Measurements from ENCODE around the gene GAPVD1.
"Not testable (repeated sequence)": the region's sequence is repeated elsewhere in the genome, so short reads cannot be mapped to it uniquely, and the experiment has no call there.

GAPVD1 gene

DNA sequence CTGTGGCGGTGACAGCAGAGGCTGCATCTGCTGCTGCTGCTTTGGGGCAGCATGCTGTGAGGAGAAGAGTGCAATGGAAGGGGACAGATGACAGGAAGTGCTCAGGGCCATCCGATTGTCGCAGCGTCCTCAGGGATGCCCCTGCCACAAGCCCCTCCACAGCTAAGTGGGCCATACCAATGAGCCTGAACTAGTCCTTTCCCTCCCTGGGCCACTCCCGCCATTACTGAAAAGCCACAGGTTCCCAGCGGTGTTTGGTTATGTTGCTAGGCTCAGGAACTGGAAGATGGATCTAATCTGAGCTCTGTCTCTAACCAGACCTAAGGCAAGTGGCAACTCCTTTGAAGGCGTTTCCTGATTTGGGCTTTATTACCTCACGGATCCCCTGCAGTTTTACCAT lies 109.2 kb downstream of the GAPVD1 start:
- no peak for DNase-seq

DNA sequence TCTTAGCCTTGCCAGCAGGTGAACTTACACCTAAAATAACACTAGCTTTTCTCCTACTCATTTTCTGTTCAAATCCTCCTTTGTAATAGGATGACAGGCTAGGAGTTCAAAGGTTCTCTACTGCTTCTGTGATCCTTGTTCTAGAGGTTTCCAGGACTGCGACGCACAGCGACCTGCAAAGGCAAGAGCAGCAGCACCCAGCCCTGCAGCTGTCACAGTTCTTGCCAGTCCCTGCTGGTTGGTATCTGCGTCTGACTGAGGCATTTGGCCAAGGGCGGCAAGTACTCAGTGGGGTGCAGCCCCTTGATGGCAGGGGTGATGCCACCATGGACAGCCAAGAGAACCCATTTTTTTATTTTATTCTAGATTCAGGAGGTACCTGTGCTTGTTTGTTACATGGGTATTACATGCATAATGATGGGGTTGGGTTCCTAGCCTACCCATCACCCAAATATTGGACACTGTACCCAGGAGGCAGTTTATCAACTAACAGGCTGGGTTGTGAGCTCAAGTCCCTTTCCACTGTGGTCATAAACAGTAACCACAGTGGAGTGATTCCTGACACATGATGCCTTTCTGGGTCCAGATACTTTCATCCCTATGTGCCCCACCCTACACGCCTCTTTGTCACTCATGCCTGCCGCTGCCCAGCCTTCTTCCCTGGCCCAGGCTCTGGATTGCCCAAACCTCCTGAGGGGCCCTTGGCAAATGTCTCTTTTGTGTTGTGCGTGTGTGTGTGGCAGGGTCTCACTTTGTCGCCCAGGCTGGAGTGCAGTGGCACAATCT lies 111.0 kb downstream of the GAPVD1 start:
- DNase-seq = no peak

DNA sequence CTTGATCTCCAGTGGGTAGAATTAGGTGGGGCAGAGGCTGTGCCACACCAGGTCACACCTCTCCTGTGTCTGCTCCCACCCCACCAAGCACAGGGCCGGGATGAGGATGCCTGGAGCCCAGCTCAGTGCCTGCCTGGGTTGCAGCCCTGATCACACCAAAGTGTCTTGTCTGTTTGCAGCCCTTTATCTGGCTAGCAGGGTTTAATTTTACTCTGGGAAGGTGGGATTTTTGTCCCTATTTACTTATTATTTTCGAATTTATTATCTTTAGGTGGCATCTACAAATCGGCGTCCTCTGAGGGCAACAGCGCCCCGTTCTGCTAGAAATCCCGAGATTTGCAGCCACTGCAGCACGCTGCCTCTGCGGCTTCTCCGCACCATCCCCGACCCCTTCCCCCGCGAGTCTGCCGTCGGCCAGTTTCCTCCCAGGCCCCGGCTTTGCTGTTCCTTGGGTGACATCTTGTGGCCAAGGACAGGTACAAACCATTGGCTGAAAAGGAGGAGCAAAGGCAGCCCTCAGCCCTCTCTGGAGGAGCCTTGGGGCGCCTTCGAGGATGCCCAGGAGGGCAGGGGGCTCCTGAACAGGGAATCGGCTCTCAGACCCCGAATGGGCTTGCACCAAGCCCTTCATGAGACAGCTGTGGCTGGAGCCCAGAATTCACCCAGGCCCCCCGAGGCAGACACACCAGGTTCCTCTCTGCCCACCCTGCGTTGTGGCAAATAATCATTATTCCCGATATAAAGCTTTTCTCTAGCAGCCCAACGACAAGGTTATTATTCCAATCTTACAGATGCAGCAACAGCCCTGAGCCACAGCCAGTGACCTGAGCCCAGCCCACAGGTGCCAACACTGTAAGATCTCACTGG lies 113.0 kb downstream of the GAPVD1 start:
- DNase-seq = peak in 49 of 56 donors; percentile 6 to 68 (median 33)

DNA sequence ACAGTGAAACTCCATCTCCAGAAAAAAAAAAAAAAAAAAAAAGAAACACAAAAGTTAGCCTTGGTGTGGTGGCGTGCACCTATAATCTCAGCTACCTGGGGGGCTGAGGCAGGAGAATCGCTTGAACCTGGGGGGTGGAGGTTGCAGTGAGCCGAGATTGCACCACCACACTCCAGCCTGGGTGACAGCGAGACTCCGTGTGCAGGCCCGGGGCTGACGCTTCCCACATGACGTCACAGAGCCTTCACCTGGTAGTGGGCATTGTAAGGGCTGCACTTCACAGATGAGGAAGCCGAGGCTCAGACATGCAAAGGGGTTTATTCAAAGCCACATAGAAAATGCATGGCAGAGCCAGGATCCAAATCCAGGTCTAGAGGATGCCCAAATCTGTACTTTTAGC lies 114.2 kb downstream of the GAPVD1 start:
- DNase-seq = no peak

DNA sequence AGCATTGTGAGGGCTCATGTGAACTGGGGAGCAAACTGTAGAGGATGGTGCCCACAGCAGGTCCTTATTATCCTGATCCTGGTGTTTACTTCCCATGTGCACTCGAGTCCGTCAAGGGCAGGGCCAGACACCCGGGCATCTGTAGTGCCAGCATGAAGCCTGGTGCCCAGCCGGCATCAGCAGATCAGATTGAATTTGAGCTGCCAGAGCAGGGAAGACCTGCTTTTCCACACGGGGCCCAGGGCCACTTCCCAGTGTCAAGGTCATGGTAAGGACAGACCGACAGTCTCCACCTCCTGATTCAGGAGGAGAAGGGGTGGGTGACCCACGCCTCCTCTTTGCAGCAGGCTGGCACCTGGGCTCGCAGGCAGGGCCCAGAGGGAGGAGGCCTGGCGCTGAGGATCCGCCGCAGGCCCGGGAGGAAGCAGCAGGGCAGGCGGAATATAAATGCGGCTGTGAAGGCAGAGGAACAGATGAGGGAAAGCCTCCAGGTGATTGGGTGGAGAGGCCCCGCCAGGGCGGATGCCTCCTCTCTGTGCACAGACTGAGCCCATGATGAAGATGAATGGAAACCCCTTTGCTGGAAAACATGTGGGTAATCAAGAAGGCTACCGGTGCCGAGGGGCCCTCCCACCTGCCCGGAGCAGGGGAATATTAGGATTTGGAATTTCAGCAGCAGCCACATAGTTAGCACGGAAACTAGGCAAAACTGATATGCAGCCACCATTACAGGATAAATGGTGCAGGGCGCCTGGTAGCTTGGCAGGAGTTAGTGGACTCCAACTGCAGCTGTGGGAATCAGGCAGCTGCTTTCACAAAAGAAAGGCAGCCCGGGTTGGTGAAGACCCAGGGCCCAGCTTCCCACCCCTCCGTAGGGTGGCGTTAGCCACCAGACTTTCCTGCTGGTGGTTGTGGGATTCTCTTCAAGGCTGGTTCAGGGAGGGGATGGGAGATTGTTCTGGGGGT lies 114.9 kb downstream of the GAPVD1 start:
- no peak for DNase-seq

DNA sequence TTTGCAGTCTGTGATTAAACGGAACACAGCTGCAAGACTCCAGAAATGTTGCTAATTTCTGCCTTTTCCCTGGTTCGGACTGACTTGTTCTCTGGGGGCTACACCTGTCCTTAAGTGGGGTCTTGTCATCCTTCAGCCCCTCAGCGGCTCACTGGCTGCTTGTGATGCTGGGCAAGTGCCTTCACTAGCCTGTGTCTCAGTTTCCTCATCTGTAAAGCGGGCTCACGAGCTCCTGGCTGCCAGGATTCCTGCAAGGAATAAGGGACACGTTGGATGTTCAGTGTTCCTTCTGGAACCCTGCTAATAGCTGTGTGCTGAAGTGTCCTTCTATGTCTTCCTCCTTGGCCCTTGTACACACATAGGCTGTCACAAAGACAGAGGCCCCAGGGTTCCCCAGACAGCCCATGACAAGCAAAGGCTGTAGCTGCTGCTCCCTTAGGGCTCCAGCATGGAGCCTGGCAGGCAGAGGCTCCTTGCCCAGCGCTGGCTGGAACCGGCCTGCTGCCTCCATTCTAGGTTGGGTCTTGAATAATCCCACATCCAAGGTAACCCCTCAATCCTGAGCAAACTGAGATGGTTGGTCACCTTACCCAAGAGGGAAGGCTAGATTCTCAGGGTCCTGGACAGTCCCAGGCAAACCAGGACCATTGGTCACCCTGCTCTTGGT lies 116.1 kb downstream of the GAPVD1 start:
- DNase-seq = no peak

DNA sequence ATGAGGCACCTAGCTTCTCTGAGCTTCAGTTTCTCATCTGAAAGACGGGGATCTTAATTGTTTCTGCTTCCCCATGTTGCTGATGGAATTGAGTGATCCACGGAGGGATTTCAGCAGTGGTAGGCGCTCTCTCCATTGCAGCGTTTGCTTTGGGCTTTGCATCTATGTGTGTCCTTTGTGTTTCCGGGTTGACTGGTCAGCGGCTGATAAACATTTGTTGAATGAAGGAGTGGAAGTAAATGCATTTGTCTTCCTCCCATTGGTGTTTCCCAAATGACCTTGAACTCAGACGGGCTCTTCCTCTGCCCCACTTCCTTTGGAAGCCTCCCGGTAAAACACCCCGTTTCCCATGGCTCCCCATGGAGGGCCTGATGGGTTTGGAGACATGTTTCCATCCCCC lies 117.2 kb downstream of the GAPVD1 start:
- DNase-seq = no peak

DNA sequence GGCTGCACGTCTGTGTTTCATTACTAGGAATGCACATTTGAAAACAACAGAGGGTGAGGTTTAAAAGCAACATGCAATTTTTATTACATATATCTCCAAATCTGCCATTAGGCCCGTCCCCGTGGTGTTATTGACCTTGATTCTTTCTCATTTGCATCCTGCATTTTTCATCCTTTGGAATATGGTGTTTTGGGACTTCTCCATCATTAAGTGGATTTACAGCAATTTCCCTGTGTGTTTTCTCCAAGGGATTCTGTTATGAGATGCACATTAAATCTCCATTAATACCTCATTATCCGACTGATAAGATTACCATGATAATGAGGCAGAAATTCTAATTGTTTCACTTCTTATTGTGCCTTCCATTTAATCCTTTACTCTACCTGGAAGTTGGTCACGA lies 117.6 kb downstream of the GAPVD1 start:
- DNase-seq = no peak

DNA sequence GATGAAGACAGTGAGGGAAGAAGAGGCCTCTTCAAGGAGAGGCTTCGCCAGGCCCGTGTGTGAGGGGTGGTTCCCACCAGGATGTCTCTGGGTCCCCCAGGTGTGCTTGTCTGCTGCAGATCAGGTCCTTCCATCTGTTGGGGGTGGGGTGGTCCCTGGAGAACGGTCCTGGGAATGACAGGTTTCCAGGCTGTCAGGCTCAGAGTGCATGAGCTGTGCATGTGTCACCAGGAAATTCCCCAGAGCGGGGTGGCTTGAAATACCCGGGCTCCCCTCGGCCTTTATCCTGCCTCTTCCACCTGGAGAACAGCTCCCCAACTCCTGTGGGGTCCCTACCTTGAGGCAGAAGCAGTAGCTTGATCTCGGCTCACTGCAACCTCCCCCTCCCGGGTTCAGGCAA lies 118.8 kb downstream of the GAPVD1 start:
- DNase-seq = no peak

DNA sequence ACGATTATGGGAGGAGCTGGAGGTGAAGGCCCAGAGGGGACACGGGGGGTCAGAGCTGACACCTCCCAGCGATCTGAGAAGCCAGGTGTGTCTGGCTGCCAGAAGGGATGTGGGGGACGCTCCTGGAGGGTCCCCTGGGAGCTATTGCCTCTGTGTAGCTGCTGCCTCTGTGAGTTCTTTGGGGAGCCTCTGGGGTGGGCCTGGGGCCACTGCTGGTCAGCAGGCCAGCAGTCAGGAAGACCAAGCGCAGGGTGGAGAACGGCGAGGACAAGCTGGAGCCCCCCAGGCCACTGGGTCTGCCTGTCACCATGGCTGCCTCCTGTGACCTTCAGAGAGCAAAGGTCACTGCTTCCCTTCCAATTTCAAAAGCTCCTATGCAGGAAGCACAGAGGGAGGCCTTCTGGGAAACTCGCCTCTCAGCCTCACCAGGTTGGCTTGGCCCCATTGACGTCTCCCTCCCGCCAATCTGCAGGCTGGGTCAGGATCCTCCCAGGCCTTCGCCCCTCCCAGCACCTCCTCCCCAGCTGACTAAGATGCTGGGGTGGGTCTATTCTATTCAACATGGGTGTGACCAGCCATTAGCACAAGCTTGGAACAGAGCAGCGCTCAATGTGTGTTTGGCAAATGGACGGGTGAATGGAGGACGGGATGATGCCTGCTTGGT lies 126.4 kb downstream of the GAPVD1 start:
- no peak for DNase-seq

DNA sequence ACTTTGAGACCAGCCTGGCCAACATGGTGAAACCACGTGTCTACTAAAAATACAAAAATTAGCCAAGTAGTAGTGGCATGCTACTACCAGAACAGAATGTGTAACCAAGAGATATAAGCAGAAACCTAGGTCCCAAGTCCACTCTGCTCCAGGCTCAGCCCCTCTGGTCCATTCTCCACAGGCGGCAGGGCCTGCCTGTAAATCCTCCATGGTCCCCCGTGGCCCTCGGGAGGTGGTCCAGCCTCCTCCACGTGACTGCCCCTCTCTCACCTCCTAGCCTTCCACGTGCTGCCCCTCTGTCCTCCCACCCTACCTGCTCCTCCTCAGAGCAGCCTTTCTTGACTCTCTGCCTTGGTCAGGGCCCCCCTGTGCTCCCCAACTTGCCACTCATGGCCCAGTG lies 127.4 kb downstream of the GAPVD1 start:
- DNase-seq = no peak

DNA sequence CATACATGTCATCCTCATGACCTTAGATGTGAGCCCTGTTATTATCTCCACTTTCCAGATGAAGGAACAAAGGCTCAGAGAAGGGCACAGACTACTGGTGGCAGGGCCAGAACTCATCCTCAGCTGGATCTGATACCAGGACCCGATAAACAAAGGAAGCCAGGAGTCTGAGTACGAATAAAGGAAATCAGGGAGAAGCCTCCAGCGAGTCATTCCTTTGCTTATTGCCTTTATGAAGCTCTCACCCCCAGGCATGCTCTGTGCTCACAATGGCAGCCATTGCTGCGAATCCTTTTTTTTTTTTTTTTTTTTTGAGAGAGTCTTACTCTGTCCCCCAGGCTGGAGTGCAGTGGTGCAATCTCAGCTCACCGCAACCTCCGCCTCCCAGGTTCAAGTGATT lies 130.1 kb downstream of the GAPVD1 start:
- no peak for DNase-seq

DNA sequence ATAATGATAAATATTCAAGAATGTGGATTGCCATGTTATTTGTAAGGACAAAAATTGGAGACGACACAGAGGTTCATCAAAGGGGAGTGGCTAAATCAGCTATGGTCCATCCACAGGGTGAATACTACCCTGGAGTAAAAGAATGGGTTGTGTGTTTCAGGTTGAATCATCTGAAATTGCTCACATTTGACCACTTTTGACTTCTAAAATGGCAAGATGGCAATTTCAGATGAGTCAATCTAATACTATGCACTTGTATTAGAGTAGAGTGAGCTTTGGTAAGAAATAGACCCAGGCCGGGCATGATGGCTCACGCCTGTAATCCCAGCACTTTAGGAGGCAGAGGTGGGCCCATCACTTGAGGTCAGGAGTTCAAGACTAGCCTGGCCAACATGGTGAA lies 131.8 kb downstream of the GAPVD1 start:
- DNase-seq = no peak

DNA sequence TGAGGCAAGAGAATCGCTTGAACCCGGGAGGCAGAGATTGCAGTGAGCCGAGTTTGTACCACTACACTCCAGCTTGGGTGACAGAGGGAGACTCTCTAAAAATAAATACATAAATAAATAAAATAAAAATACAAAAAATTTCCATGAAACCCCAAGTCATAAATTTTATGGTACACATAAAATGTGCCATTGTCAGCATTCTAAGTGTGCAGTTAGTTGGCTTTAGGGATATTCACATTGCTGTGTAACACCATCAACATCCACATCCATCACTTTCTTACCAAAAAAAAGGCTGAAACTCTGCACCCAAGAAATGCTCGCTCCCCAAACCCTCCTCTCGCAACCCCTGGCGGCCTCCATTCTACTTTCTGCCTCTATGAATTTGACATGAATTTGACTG lies 135.2 kb downstream of the GAPVD1 start:
- no peak for DNase-seq

DNA sequence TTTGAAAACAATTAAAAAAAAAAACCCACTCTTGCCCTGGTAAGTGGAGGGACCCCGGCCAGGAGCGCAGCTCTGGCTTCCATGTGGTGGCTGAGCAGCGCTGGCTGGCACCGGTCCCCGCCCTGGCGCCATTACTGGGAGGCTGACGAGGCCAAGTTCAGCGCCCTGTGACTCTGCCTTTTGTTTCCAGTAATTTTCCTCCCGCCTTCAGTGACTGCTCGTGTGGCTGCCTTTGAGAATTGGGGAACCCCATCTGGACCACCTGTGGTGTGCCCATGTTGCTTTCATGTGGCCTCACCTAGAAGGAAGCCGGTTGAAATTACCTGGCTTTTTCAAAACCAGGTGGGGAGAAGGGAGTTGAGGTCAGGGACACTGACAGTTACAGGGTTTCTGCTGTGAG lies 136.1 kb downstream of the GAPVD1 start:
- peak in 11 of 56 donors; percentile 2 to 47 (median 16) for DNase-seq

DNA sequence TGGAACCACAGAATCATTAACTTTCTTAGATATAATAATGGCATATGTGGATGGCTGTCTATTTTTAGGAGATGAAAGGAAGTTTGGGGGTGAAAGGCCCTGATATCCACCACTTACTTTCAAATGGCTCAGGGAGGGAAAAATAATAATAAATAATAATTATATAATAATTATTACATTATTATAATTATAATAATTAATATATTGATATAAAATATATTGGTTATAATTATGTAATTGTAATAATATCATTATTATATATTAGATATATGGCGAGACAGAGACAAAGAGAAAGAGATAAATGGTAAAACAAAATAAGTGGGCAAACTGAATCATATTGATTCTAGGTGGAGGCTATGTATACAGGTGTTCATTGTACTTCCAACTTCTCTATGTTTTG lies 136.6 kb downstream of the GAPVD1 start:
- no peak for DNase-seq

DNA sequence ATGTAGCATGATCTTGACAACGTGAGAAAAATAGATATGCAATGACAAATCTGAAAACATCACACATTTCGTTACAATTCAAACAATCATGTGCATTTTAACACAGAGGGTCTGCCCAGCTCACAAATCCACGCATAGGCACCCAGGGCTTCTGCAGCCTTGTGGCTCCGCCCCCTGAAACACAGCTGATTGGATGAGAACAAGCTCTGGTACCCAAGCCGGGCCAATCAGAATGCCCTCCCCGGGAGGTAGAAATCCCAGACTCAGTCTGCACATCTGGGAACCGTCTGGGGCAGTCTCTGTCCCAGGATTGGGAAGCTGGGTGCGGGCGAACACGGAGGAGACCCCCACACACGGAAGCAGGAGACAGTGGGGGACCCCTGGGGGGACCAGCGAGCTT lies 137.5 kb downstream of the GAPVD1 start:
- DNase-seq = no peak

DNA sequence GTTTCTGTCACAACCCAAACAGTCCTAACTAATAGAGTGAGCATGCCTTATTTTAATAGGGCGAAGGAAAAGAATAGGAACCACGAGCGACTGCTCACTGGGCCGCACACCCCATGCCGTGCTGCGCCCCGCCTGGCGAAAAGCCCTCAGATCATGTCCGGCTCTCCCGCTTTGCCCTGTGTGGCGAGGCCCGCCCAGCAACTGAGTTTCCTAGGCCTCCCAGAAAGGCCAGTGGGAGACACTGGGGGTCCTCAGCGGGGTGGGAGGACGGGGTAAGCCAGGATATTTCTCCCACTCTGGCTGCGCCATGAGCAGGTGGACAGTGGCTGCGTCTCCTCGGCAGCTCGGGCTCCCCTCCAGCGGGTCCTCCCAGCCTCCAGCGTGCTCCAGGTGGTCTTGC lies 138.0 kb downstream of the GAPVD1 start:
- no peak for DNase-seq

DNA sequence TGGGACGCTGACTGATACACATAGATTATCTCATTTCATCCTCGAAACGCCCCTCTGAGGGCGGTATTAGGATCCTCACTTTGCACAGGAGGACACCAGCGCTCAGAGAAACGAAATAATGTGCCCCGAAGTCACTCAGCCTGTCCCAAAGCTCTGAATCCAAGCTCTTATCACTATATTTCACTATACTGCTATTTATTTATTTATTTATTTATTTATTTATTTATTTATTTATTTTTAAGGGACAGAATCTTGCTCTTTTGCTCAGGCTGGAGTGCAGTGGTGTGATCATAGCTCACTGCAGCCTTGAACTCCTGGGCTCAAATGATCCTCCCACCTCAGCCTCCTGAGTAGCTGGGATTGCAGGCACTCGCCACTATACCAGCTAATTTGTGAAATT lies 138.6 kb downstream of the GAPVD1 start:
- not testable (repeated sequence) for DNase-seq
